HEK293 (cell line): ENCODE measurements around the gene RAP1A.

Source experiments
- CTCF ChIA-PET: fragments of 350-600 bp; formaldehyde crosslinking; extraction: SDS; loops from one replicate; lab custom pipeline; 2021; ENCODE audit warnings: antibody characterized with exemption; lab: Yijun Ruan, JAX
- POLR2A ChIA-PET: fragments of 300-600 bp; formaldehyde crosslinking; extraction: SDS; loops from one replicate; lab custom pipeline; 2020; ENCODE audit warnings: antibody characterized with exemption, inconsistent platforms; lab: Yijun Ruan, JAX
- H3K27ac ChIP-seq: fragments of 200-500 bp; sonication (Bioruptor generic); 2 replicates; pipeline ENCODE4 v1.5.1; 2014; ENCODE audit warnings: low read depth, low read length, control low read depth, inconsistent platforms; ENCODE audit errors: extremely low read depth
- H3K36me3 ChIP-seq, 2 experiments: fragments of 200-500 bp in 1 of 2; sonication (Bioruptor generic) in 1 of 2; 1 replicate in 1 of 2; 2 replicates in 1 of 2; pipeline ENCODE4 v1.5.1; 2014 to 2017; ENCODE audit warnings: inconsistent platforms in 2 of 2, low read length in 2 of 2; ENCODE audit not compliant: control insufficient read depth in 2 of 2, insufficient read depth in 1 of 2
- H3K4me1 ChIP-seq: fragments of 200-500 bp; sonication (Bioruptor generic); 2 replicates; pipeline ENCODE4 v1.5.1; 2014; ENCODE audit warnings: mild to moderate bottlenecking, low read length, inconsistent platforms; ENCODE audit not compliant: control insufficient read depth, insufficient read depth
- H3K4me3 ChIP-seq: 2 replicates; pipeline ENCODE4 v1.5.1; 2011; ENCODE audit warnings: low read depth, mild to moderate bottlenecking, control low read depth, low read length, moderate library complexity
- H3K9me3 ChIP-seq: fragments of 200-500 bp; sonication (Bioruptor generic); 2 replicates; pipeline ENCODE4 v1.5.1; 2014; ENCODE audit warnings: low read depth, low read length, inconsistent platforms; ENCODE audit not compliant: control insufficient read depth, insufficient read depth
- FEZF1 ChIP-seq: fragments of 450-650 bp; formaldehyde crosslinking; IDR thresholded peaks from 2 replicates; pipeline ENCODE4 v1.5.1; 2016; ENCODE audit warnings: missing biosample characterization, missing genetic modification characterization
- GLIS1 ChIP-seq: fragments of 450-650 bp; formaldehyde crosslinking; IDR thresholded peaks from 2 replicates; pipeline ENCODE4 v1.5.1; 2016; ENCODE audit warnings: missing biosample characterization, missing genetic modification characterization
- IKZF3 ChIP-seq: fragments of 450-650 bp; IDR thresholded peaks from 2 replicates; pipeline ENCODE4 v1.5.0; 2018; ENCODE audit warnings: missing biosample characterization, mild to moderate bottlenecking, missing genetic modification characterization, moderate library complexity
- INSM2 ChIP-seq: fragments of 450-650 bp; formaldehyde crosslinking; IDR thresholded peaks from 2 replicates; pipeline ENCODE4 v1.5.1; 2016; ENCODE audit warnings: missing biosample characterization, missing genetic modification characterization
- MEIS1 ChIP-seq: sonication (generic); formaldehyde crosslinking; IDR thresholded peaks from 2 replicates; pipeline ENCODE4 v1.8.1; 2022; ENCODE audit warnings: missing genetic modification reagents, mild to moderate bottlenecking, borderline replicate concordance
- MZF1 ChIP-seq: fragments of 450-650 bp; formaldehyde crosslinking; IDR thresholded peaks from 2 replicates; pipeline ENCODE4 v1.5.1; 2017; ENCODE audit warnings: missing biosample characterization, missing genetic modification characterization, borderline replicate concordance
- OSR2 ChIP-seq: fragments of 450-650 bp; formaldehyde crosslinking; IDR thresholded peaks from 2 replicates; pipeline ENCODE4 v1.5.1; 2016; ENCODE audit warnings: missing biosample characterization, missing genetic modification characterization
- PATZ1 ChIP-seq: fragments of 450-650 bp; formaldehyde crosslinking; IDR thresholded peaks from 2 replicates; pipeline ENCODE4 v1.5.1; 2016; ENCODE audit warnings: missing biosample characterization, missing genetic modification characterization
- PRDM1 ChIP-seq: fragments of 450-650 bp; formaldehyde crosslinking; IDR thresholded peaks from 2 replicates; pipeline ENCODE4; 2016; ENCODE audit warnings: missing biosample characterization, missing genetic modification characterization
- SCRT1 ChIP-seq: fragments of 450-650 bp; formaldehyde crosslinking; IDR thresholded peaks from 2 replicates; pipeline ENCODE4 v1.5.1; 2016; ENCODE audit warnings: missing biosample characterization, missing genetic modification characterization, borderline replicate concordance
- SCRT2 ChIP-seq: fragments of 450-650 bp; formaldehyde crosslinking; IDR thresholded peaks from 2 replicates; pipeline ENCODE4 v1.5.1; 2016; ENCODE audit warnings: missing biosample characterization, missing genetic modification characterization
- SP7 ChIP-seq: fragments of 450-650 bp; formaldehyde crosslinking; IDR thresholded peaks from 2 replicates; pipeline ENCODE4 v1.5.1; 2016; ENCODE audit warnings: missing biosample characterization, missing genetic modification characterization
- TRIM28 ChIP-seq: IDR thresholded peaks from 2 replicates; pipeline ENCODE4 v1.6.1; 2011; ENCODE audit warnings: low read length, control low read depth, borderline replicate concordance
- ZBTB20 ChIP-seq: fragments of 450-650 bp; formaldehyde crosslinking; IDR thresholded peaks from 2 replicates; pipeline ENCODE4 v1.5.1; 2016; ENCODE audit warnings: missing biosample characterization, missing genetic modification characterization
- ZBTB48 ChIP-seq: fragments of 450-650 bp; formaldehyde crosslinking; IDR thresholded peaks from 2 replicates; pipeline ENCODE4 v1.5.1; 2016; ENCODE audit warnings: missing biosample characterization, missing genetic modification characterization
- ZBTB8A ChIP-seq: fragments of 450-650 bp; formaldehyde crosslinking; IDR thresholded peaks from 2 replicates; pipeline ENCODE4 v1.5.1; 2016; ENCODE audit warnings: missing biosample characterization, missing genetic modification characterization
- ZIC2 ChIP-seq: fragments of 450-650 bp; formaldehyde crosslinking; IDR thresholded peaks from 2 replicates; pipeline ENCODE4 v1.5.1; 2016; ENCODE audit warnings: missing biosample characterization, missing genetic modification characterization
- ZNF302 ChIP-seq: fragments of 450-650 bp; formaldehyde crosslinking; IDR thresholded peaks from 2 replicates; pipeline ENCODE4 v1.5.1; 2016; ENCODE audit warnings: missing biosample characterization, missing genetic modification characterization, low read depth
- ZNF324 ChIP-seq: fragments of 450-650 bp; formaldehyde crosslinking; IDR thresholded peaks from 2 replicates; pipeline ENCODE4 v1.5.1; 2016; ENCODE audit warnings: missing biosample characterization, missing genetic modification characterization
- ZNF544 ChIP-seq: fragments of 450-650 bp; formaldehyde crosslinking; IDR thresholded peaks from 2 replicates; pipeline ENCODE4 v1.5.0; 2017; ENCODE audit warnings: missing biosample characterization, missing genetic modification characterization
- ZNF571 ChIP-seq: fragments of 450-650 bp; formaldehyde crosslinking; IDR thresholded peaks from 2 replicates; pipeline ENCODE4 v1.5.0; 2017; ENCODE audit warnings: missing biosample characterization, missing genetic modification characterization
- ZNF600 ChIP-seq: fragments of 450-650 bp; formaldehyde crosslinking; IDR thresholded peaks from 2 replicates; pipeline ENCODE4 v1.5.1; 2016; ENCODE audit warnings: missing biosample characterization, missing genetic modification characterization
- ZNF621 ChIP-seq: fragments of 450-650 bp; formaldehyde crosslinking; IDR thresholded peaks from 2 replicates; pipeline ENCODE4 v1.5.1; 2017; ENCODE audit warnings: missing biosample characterization, missing genetic modification characterization
- ZNF624 ChIP-seq: fragments of 450-650 bp; formaldehyde crosslinking; IDR thresholded peaks from 2 replicates; pipeline ENCODE4 v1.5.1; 2017; ENCODE audit warnings: missing biosample characterization, missing genetic modification characterization
- ZNF629 ChIP-seq: fragments of 450-650 bp; formaldehyde crosslinking; IDR thresholded peaks from 2 replicates; pipeline ENCODE4 v1.5.1; 2017; ENCODE audit warnings: missing biosample characterization, missing genetic modification characterization
- ZNF660 ChIP-seq: fragments of 450-650 bp; IDR thresholded peaks from 2 replicates; pipeline ENCODE4 v1.5.1; 2018; ENCODE audit warnings: missing biosample characterization, mild to moderate bottlenecking, missing genetic modification characterization
- ZNF747 ChIP-seq: fragments of 450-650 bp; formaldehyde crosslinking; IDR thresholded peaks from 2 replicates; pipeline ENCODE4 v1.5.1; 2016; ENCODE audit warnings: missing biosample characterization, missing genetic modification characterization
- ZNF768 ChIP-seq: fragments of 450-650 bp; formaldehyde crosslinking; IDR thresholded peaks from 2 replicates; pipeline ENCODE4 v1.5.1; 2018; ENCODE audit warnings: missing biosample characterization, mild to moderate bottlenecking, missing genetic modification characterization
- ZNF785 ChIP-seq: fragments of 450-650 bp; formaldehyde crosslinking; IDR thresholded peaks from 2 replicates; pipeline ENCODE4 v1.5.1; 2016; ENCODE audit warnings: missing biosample characterization, missing genetic modification characterization

RAP1A gene

GRCh38 chr1:111735321-111735720 lies 115.7 kb downstream of the RAP1A start (continued):
- TF ChIP-seq ZNF624 (tag by site-specific recombination) (no peak), ZBTB20 (tag by site-specific recombination) (no peak), ZNF747 (tag by site-specific recombination) (no peak)

- CTCF ChIA-PET = interaction anchor here (0.6 to 6.0 kb wide), 7 partner anchors 8 to 228 kb away, joined by 3 to 44 read pairs (median 5); no protein-coding TSS in a partner anchor
- TF ChIP-seq ZNF785 (tag by site-specific recombination) (no peak), INSM2 (tag by site-specific recombination) (no peak), ZNF324 (tag by site-specific recombination) (no peak), SCRT2 (tag by site-specific recombination) (peak; percentile 57), ZNF629 (tag by site-specific recombination) (0 out of 2 replicates have a peak, but pooled peaks have one; percentile 9), SCRT1 (tag by site-specific recombination) (peak; percentile 27; the same call in 1 of the 2 replicates), MEIS1 (CRISPR knock-in tag) (no peak), ZBTB48 (tag by site-specific recombination) (peak; percentile 57; the same call in 1 of the 2 replicates), MZF1 (tag by site-specific recombination) (peak; percentile 84), ZNF302 (tag by site-specific recombination) (no peak), ZIC2 (tag by site-specific recombination) (peak; percentile 17; the same call in 1 of the 2 replicates), ZNF660 (tag by site-specific recombination) (no peak), GLIS1 (tag by site-specific recombination) (0 out of 2 replicates have a peak, but pooled peaks have one; percentile 9), PRDM1 (tag by site-specific recombination) (peak; percentile 28; the same call in 1 of the 2 replicates), FEZF1 (tag by site-specific recombination) (peak; percentile 49; the same call in 1 of the 2 replicates), ZBTB20 (tag by site-specific recombination) (peak; percentile 57; the same call in 1 of the 2 replicates), ZNF600 (peak; percentile 32; the same call in 1 of the 2 replicates), TRIM28 (peak; percentile 15; the same call in 1 of the 2 replicates), PATZ1 (0 out of 2 replicates have a peak, but pooled peaks have one; percentile 31), IKZF3 (0 out of 2 replicates have a peak, but pooled peaks have one; percentile 28), ZNF621 (no peak), OSR2 (tag by site-specific recombination) (peak; percentile 85), ZBTB8A (tag by site-specific recombination) (peak; percentile 36; the same call in 1 of the 2 replicates), ZNF768 (tag by site-specific recombination) (no peak), ZNF544 (tag by site-specific recombination) (no peak), SP7 (peak; percentile 59; the same call in 1 of the 2 replicates), ZNF571 (tag by site-specific recombination) (no peak)
- Histone ChIP-seq H3K36me3 (no peaks in the 10 kb centered on the region), H3K9me3 (no peaks in the 10 kb centered on the region), H3K27ac (no peak overlapping the region), H3K4me3 (no peak overlapping the region), H3K4me1 (peaks cover 21% of the 10 kb centered on the region)
- POLR2A ChIA-PET = interaction anchor here (1.0 to 1.5 kb wide), 3 partner anchors 8 to 19 kb away, joined by 3 to 5 read pairs (median 4); no protein-coding TSS in a partner anchor
Observed at GRCh38 chr1:111735858-111736544, 116.4 kb downstream of the RAP1A start.
